ENCODE results near the gene TARS1. TPM values are rescaled to one million over a fixed set of nuclear protein-coding genes. Genes with fewer than 3 reads are reported as not detected.

Gene TARS1
- total and polyA plus RNA-seq, 3 donors from 2014 or later: 36.7 to 51.1 (median 40.5) TPM

- intact Hi-C loops (cut with DNase I; ENCODE audit: low total_unique reads): no loop called here
- Histone ChIP-seq H3K9me3 (no peaks in the 10 kb centered on the region), H3K4me3 (no peak overlapping the region), H3K36me3 (ENCODE audit: low read depth, missing control alignments) (no peaks in the 10 kb centered on the region), H3K27me3 (no peaks in the 10 kb centered on the region), H3K4me1 (no peaks in the 10 kb centered on the region), H3K27ac (no peak overlapping the region)
- 76 to 84% methylated on average over 2 of the region's 2 CpGs for WGBS, 2 donors
- no peak for DNase-seq
- TF ChIP-seq POLR2A (IDR thresholded peaks at IDR 0.05): no peak
- TF ChIP-seq, protein P1, sequence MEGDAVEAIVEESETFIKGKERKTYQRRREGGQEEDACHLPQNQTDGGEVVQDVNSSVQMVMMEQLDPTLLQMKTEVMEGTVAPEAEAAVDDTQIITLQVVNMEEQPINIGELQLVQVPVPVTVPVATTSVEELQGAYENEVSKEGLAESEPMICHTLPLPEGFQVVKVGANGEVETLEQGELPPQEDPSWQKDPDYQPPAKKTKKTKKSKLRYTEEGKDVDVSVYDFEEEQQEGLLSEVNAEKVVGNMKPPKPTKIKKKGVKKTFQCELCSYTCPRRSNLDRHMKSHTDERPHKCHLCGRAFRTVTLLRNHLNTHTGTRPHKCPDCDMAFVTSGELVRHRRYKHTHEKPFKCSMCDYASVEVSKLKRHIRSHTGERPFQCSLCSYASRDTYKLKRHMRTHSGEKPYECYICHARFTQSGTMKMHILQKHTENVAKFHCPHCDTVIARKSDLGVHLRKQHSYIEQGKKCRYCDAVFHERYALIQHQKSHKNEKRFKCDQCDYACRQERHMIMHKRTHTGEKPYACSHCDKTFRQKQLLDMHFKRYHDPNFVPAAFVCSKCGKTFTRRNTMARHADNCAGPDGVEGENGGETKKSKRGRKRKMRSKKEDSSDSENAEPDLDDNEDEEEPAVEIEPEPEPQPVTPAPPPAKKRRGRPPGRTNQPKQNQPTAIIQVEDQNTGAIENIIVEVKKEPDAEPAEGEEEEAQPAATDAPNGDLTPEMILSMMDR (IDR thresholded peaks at IDR 0.05): no peak
Measured at GRCh38 chr5:33403187-33403586, 37.6 kb upstream of the TARS1 start.

- intact Hi-C loops (cut with DNase I; ENCODE audit: low total_unique reads): no loop called here
- H3K4me1 ChIP-seq: no peaks in the 10 kb centered on the region
- DNase-seq: no peak
- no peak overlapping the region for H3K27ac ChIP-seq
- H3K4me3 ChIP-seq: no peak overlapping the region
- no peaks in the 10 kb centered on the region for H3K36me3 ChIP-seq (ENCODE audit: low read depth, missing control alignments)
- WGBS, 2 donors: 56 to 59% methylated on average over 2 of the region's 2 CpGs
- H3K9me3 ChIP-seq: no peaks in the 10 kb centered on the region
- H3K27me3 ChIP-seq: no peaks in the 10 kb centered on the region
- TF ChIP-seq, protein P1 (IDR thresholded peaks at IDR 0.05): no peak
- TF ChIP-seq POLR2A (IDR thresholded peaks at IDR 0.05): no peak
Measured at GRCh38 chr5:33408816-33409215, 31.9 kb upstream of the TARS1 start.

DNA sequence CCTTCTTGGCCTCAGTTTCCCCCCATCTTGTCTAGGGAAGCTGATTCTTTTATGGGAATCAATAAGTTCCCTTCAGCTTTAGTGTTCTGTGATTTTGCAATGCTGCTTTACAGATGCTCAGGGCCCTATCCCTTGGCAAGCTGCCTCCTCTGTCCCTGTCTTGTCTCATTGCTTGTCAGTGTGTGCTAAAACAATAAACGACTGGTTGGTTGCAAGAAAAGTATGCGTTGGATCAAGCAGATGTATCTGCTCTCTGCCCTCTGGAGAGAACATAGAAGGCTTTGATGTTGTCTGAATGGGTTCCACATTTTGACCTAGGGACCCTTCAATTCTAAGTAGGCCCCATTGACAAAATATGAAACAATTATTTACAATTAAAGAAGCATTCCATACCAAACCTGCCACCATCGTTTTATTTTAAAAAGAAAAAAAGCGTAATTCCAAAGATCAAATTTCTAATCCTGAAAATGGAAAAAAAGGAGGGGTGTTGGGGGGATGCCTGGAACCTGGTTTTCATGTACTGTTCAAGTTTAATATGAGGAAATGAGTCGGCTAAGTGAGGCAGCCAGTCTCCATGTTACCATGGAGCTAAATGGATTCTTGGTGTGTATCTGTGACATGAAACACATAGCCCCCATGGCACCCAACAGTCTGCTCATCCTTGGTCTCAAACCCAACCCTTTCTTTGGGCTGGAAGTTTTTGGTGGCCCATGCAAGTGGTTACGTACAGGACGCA lies 31.2 kb upstream of the TARS1 start:
- Histone ChIP-seq H3K27me3 (no peaks in the 10 kb centered on the region), H3K36me3 (ENCODE audit: low read depth, missing control alignments) (no peaks in the 10 kb centered on the region), H3K4me3 (no peak overlapping the region), H3K4me1 (no peaks in the 10 kb centered on the region), H3K27ac (no peak overlapping the region), H3K9me3 (no peaks in the 10 kb centered on the region)
- intact Hi-C loops (cut with DNase I; ENCODE audit: low total_unique reads): no loop called here
- no peak for TF ChIP-seq POLR2A (IDR thresholded peaks at IDR 0.05)
- TF ChIP-seq, protein P1 (IDR thresholded peaks at IDR 0.05): no peak
- DNase-seq: no peak
- WGBS, 2 donors: 74 to 80% methylated on average over 7 of the region's 7 CpGs

DNA sequence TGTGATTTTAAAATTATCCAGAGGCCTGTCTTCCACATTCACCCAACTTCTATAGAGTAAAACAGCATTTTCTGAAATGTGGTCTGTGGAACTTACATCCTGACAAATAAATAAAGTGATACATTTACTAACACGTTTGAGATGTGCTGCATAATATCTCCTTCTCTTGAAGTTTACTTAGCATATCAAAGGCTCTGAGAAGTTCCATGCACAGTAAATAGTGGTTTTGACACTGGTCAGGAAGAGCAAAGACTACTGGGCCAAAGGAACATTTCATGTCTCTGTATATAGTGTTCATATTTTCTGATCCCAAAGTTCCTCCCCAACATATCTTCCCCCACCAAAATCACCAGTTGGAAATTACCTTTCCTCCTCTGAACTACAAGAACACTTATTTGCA lies 30.5 kb upstream of the TARS1 start:
- Histone ChIP-seq H3K4me1 (no peaks in the 10 kb centered on the region), H3K9me3 (no peaks in the 10 kb centered on the region), H3K36me3 (ENCODE audit: low read depth, missing control alignments) (no peaks in the 10 kb centered on the region), H3K27me3 (no peaks in the 10 kb centered on the region), H3K4me3 (no peak overlapping the region), H3K27ac (no peak overlapping the region)
- WGBS, 2 donors: 45 to 67% methylated on average over 1 of the region's 1 CpG
- no peak for DNase-seq
- TF ChIP-seq POLR2A (IDR thresholded peaks at IDR 0.05): no peak
- TF ChIP-seq, protein P1 (IDR thresholded peaks at IDR 0.05): no peak
- intact Hi-C loops (cut with DNase I; ENCODE audit: low total_unique reads): no loop called here

GRCh38 chr5:33411498-33411897 lies 29.3 kb upstream of the TARS1 start:
- WGBS, 2 donors: 93 to 100% methylated on average over 1 of the region's 1 CpG

More at GRCh38 chr5:33411498-33411897, 29.3 kb upstream of the TARS1 start:
- Histone ChIP-seq H3K27ac (no peak overlapping the region), H3K36me3 (ENCODE audit: low read depth, missing control alignments) (no peaks in the 10 kb centered on the region), H3K4me1 (no peaks in the 10 kb centered on the region), H3K9me3 (no peaks in the 10 kb centered on the region), H3K27me3 (no peaks in the 10 kb centered on the region), H3K4me3 (no peak overlapping the region)
- intact Hi-C loops (cut with DNase I; ENCODE audit: low total_unique reads): no loop called here
- no peak for DNase-seq
- TF ChIP-seq, protein P1 (IDR thresholded peaks at IDR 0.05): no peak
- TF ChIP-seq POLR2A (IDR thresholded peaks at IDR 0.05): no peak
